NB4 (cell line): ENCODE data around the gene ATIC.

Source experiments
- MYC ChIP-seq: IDR thresholded peaks from 2 replicates; pipeline ENCODE4 v1.6.1; 2011; ENCODE audit warnings: low read depth, low read length
- POLR2A ChIP-seq: IDR thresholded peaks from 2 replicates; pipeline ENCODE4 v1.6.1; 2011; ENCODE audit warnings: mild to moderate bottlenecking; ENCODE audit not compliant: insufficient read length; ENCODE audit errors: extremely low read depth
- TF ChIP-seq, protein P1 (sequence below): IDR thresholded peaks from one replicate; pipeline ENCODE4 v1.5.1; 2012; ENCODE audit warnings: low read depth, low read length
- TF ChIP-seq, protein P2 (sequence below): IDR thresholded peaks from 2 replicates; pipeline ENCODE4 v1.6.1; 2011; ENCODE audit warnings: low read depth, low read length

DNA sequence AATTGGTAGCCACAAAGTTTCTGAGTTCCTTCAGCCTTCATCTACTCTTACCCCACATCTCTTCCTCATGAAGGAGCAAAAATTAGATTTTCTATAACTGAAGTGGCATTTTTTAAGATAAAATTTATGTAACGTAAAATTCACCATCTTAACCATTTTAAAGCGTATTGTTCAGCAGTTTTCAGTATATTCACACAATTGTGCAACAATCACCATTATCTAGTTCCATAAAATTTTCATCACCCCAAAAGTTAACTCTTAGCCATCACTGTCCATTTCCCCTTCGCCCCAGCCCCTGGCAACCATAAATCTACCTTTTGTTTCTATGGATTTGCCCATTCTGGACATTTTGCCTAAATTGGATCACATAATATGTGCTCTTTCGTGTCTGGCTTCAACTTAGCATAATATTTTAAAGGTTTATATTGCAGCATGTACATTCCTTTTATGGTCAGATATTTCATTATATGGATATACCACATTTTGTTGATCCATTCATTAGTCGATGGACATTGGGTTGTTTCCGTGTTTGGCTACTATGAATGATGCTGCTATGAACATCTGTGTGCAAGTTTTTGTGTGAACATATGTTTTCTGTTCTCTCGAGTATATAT, 44.6 kb downstream of the ATIC start:
- TF ChIP-seq MYC (no peak), POLR2A (no peak)
- TF ChIP-seq, protein P1, sequence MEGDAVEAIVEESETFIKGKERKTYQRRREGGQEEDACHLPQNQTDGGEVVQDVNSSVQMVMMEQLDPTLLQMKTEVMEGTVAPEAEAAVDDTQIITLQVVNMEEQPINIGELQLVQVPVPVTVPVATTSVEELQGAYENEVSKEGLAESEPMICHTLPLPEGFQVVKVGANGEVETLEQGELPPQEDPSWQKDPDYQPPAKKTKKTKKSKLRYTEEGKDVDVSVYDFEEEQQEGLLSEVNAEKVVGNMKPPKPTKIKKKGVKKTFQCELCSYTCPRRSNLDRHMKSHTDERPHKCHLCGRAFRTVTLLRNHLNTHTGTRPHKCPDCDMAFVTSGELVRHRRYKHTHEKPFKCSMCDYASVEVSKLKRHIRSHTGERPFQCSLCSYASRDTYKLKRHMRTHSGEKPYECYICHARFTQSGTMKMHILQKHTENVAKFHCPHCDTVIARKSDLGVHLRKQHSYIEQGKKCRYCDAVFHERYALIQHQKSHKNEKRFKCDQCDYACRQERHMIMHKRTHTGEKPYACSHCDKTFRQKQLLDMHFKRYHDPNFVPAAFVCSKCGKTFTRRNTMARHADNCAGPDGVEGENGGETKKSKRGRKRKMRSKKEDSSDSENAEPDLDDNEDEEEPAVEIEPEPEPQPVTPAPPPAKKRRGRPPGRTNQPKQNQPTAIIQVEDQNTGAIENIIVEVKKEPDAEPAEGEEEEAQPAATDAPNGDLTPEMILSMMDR = no peak
- TF ChIP-seq, protein P2, sequence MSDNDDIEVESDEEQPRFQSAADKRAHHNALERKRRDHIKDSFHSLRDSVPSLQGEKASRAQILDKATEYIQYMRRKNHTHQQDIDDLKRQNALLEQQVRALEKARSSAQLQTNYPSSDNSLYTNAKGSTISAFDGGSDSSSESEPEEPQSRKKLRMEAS = no peak
